NCI-H510A (cell line): ENCODE data around the gene TMEM200B.
"Not testable (repeated sequence)": the region's sequence is repeated elsewhere in the genome, so short reads cannot be mapped to it uniquely, and the experiment has no call there.

Source experiments
- DNase-seq: peaks from one replicate; lab custom pipeline; 2025; lab: John Stamatoyannopoulos, UW

TMEM200B gene

DNA sequence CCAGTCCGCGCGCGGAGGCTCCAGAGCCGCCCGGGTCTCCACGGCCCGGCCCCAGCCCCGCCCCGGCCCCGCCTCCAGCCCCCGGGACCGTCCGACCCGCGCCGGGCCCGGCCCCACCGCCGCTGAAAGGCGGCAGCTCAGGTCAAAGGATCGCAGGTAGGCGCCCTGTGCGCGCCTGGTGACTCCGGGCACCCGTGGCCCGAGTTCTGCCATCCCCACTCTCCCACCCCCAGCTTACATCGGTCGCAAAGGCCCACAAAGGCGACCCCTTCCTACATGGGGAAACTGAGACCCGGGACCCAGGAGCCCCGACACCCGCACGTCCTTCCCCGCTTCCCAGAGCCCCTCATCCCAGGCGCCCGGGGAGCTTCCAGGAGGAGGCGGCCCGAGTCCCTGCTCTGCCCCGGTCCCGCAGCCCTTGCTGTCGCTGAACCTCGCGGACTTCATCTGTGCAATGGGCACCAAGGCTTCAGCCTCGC is at the start of gene TMEM200B:
TSS of gene TMEM200B (minus strand) at position 17 of the 479 bp plus-strand sequence. CDS start 2,075 bp downstream, outside the sequence.
- DNase-seq: no peak

DNA sequence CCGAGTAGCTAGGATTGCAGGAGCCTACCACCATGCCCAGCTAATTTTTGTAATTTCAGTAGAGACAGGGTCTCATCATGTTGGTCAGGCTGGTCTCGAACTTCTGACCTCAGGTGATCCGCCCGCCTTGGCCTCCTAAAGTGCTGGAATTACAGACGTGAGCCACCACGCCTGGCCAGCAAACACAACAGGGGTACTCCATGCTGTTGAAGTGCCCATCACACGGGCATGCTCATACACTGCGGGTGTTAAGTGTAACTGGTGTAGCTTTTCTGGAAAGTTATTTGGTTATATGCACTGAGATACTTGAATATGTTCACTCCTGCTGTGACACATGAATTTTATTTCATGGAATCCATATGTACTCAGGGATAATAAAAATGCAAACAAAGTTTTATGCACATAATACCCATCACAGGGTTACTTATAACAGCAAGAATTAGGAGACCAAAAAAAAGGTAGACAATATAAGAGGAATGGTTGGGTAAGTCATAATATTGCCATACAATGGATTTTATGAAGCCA is 48.8 kb upstream of the TMEM200B start:
- no peak for DNase-seq

DNA sequence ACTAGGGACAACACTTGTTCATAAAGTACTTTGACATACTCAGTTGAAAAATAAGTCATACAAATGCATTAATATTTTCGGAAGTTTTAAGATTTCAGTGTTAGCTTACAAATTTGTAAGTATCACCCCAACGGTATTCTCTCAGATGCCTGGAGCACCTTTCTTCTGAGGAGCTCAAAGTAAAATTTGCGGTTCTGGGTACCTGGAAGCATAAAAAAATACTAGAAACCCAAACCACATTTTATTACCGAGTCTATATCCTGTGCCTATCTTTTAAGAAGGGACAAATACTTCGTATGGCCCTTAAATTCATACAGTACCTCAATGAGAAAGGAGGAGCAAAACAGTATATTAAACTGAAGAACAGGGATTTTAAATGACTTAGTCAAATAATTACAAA is 47.8 kb upstream of the TMEM200B start:
- no peak for DNase-seq

- DNase-seq: no peak
These were observed 47.4 kb upstream of the TMEM200B start for GRCh38 chr1:29171089-29171488.

- no peak for DNase-seq
These were observed 46.3 kb upstream of the TMEM200B start for GRCh38 chr1:29169976-29170375.

DNA sequence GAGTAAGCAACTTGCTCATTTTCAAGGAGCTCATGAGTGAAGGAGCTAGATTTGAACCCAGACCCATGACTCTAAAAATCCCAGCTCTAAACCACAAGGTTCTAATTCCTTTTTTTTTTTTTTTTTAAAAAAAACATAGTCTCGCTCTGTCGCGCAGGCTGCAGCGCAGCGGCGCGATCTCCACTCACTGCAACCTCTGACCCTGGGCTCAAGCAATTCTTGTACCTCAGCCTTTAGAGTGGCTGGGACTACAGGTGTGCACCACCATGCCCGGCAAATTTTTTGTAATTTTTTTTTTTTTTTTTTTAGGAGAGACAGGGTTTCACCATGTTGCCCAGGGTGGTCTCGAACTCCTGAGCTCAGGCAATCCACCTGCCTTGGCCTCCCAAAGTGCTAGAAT is 44.2 kb upstream of the TMEM200B start:
- DNase-seq: no peak

DNA sequence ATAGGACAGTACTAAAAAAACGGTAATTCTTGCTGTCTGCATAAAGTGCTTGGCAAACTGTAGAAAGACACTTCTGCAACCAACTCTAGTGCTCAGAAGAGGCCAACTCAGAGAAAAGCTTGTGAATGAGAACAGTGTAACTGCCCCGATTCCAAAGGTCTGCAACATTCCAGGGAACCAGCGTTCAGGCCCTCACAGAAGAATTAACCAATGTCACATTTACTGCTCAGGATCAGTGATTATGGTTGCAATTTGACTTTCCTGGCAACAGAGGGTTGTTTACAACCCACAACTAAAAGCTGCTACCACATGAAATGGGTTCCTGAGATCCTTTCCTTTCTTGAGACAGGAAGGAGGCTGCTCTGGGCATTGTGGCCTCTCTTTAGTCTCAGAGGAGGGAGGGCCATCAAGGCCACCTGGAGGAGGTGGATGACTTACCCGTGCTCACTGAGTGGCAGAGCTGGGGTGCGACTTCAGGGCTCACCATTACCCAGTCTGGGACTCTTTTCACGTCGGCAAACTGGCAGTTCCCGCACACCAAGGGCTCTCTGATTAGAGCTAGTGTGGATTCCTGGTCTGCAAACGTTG is 42.7 kb upstream of the TMEM200B start:
- DNase-seq: no peak

DNA sequence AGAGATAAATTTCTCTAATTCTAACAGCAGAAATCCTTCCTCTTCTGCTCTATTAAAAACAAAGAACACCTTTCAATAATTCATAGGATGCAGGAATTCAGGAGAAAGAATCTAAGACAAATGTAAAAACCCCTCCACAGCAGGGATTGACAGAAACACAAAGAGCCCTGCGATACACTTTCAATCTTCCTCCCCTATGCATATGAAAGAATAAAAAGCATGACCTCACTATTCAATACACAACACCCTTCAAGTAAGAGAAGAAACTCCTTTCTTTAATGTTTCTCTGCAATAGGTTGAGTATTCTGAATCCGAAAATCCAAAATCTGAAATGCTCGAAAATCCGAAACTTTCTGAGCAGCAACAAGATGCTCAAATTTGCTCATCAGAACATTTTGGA is 40.9 kb upstream of the TMEM200B start:
- no peak for DNase-seq

- DNase-seq: no peak
These were observed 38.9 kb upstream of the TMEM200B start for GRCh38 chr1:29162476-29163138.

DNA sequence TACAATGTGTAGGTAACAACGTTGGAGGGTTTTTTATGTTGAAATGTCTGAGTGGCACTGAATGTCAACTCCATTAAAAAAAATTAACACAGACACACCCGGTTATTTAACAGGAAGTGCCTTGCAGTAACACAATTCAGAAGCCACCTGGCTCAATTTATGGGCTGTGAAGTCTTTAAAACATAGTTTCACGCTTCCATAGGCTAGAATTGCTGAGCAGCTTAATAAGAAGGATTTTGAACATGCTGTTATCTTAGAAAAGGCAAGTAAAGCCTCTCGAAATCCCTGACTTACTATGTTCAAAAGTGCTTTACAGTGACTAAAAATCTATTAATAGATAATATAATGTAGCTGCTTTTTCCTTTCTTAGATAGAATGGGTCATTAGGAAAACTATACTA is 38.3 kb upstream of the TMEM200B start:
- no peak for DNase-seq

- no peak for DNase-seq
These were observed 36.1 kb upstream of the TMEM200B start for GRCh38 chr1:29159773-29160172.

GRCh38 chr1:29157269-29157601 is 33.5 kb upstream of the TMEM200B start:
- no peak for DNase-seq

GRCh38 chr1:29156543-29157268 is 33.0 kb upstream of the TMEM200B start:
- no peak for DNase-seq

- no peak for DNase-seq
These were observed 28.5 kb upstream of the TMEM200B start for GRCh38 chr1:29152046-29152805.

- DNase-seq: not testable (repeated sequence)
These were observed 26.6 kb upstream of the TMEM200B start for GRCh38 chr1:29150346-29150745.

DNA sequence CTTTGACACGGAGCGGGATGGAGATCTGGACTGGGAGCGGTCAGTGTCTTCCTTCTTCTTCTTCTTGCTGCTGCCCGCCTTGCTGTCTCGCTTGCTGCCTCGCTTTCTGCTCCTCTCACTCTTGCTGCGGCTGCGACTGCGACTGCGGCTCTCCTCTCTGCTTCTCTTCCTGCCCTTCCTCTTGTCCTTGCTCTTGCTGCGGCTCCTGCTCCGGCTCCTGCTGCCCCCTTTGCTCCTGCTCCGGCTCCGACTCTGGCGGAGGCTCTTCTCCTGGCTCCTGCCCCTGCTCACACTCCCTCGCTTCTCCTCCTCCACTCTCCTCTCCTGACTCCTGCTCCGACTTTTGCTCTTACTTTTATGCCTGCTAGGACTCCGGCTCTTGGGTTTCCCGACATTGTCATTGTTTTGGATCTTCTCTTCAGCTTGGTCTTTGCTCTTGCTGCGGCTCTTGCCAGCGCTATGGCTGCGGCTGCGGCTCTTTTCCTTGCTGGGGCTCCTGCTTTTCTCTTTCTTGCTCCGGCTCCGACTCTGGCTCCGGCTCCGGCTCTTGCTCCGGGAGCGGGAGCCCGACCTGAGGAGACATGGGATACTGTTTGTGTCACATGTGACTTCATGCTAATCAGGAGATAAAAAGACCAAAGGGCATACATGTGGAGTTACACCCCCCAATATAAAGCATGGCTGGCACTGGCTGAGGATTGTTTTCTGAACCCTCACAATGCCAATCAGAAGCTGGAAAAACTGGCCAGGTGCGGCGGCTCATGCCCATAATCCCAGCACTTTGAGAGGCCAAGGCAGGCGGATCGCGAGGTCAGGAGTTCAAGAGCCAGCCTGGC is 25.2 kb upstream of the TMEM200B start:
- DNase-seq: no peak

GRCh38 chr1:29145739-29146437 is 22.2 kb upstream of the TMEM200B start:
- no peak for DNase-seq

- DNase-seq: no peak
These were observed 20.5 kb upstream of the TMEM200B start for GRCh38 chr1:29144178-29144577.

DNA sequence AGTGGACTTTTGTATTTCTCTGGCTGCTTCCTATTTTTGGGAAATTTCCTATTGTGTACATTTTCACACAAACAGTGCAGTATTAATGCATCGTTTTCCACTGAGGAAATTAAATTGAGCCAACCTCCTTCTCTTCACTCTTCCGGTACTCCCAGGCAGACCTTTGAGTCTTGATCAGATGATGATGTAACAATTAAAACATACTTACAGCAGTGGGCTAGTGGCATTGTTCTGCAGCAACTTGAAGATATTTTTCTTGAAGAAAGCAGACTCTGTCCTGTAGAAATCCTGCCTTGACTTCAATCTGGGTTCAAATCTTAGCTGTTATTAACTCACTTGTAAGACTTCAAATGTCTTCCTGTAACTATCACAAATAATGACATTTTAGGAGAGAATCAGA is 19.0 kb upstream of the TMEM200B start:
- DNase-seq: no peak

- DNase-seq: no peak
These were observed 12.8 kb upstream of the TMEM200B start for GRCh38 chr1:29136391-29136915.

GRCh38 chr1:29134695-29135028 is 11.0 kb upstream of the TMEM200B start:
- DNase-seq: no peak
